Activated T-cell treated with anti-CD3 and anti-CD28 coated beads for 48 hours (primary cell): ENCODE data around the gene IP6K1.
"Not testable (repeated sequence)": the region's sequence is repeated elsewhere in the genome, so short reads cannot be mapped to it uniquely, and the experiment has no call there.

Source experiments
- DNase-seq: peaks from one replicate; pipeline ENCODE4 v3.0.0-alpha.2; 2020; ENCODE audit warnings: low read depth

IP6K1 gene

GRCh38 chr3:49763981-49764380, 22.4 kb downstream of the IP6K1 start:
- DNase-seq: no peak

- DNase-seq: no peak
Observed at GRCh38 chr3:49761661-49762060, 24.7 kb downstream of the IP6K1 start.

DNA sequence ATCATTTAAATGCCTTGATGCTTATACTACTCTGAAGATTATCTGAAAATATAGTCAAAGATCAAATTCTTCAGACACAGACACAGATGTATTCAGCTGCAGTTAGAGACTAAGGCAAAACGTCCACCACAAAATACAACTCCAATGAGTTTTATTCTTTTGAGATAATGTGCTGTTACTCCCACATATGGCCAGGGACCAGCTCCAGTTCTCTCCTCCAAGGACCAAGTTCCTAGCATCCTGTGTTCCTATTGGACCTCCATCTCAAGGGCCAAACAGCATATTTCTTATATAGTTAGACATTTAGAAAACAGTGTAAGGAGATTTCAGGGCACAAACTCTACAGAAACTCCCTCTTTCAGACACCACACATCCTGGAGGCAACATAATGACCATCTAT, 27.1 kb downstream of the IP6K1 start:
- DNase-seq: no peak

DNA sequence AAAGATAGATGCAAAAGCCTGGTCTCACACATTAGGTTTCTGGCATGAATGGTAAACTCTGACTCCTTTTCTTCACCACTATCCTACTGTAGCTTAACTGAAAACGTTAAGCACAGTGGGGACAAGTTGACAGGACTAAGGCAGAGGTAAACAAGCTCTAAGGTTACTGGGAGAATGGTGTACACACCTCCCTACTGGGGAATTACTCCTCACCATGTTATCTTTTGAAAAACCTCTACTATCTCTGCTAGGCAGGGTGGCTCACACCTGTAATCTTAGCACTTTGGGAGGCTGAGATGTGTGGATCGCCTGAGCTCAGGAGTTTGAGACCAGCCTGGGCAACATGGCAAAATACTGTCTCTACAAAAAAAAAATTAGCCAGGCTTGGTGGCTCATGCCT, 29.1 kb downstream of the IP6K1 start:
- no peak for DNase-seq

DNA sequence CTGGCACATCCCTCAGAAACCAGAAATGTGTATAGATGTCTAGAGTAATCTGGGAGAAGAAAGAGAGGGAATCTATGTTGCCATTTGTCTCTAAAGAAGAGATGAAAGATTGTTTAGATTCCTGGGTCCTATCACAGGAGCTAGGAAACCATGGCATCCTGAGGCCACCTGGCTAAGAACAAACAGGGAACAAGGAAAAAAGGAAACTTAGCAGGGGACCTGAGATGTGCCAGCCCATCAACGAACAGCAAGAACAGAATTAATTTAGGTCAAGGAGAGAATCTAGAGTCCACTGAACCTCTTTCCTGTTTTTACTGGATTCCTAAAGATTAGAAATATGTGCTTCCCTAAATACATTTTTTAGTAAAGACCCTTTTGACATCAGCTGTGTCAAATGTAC, 30.3 kb downstream of the IP6K1 start:
- DNase-seq: no peak

- DNase-seq: no peak
Observed at GRCh38 chr3:49754536-49754935, 31.8 kb downstream of the IP6K1 start.

- DNase-seq: no peak
Observed at GRCh38 chr3:49751501-49751900, 34.8 kb downstream of the IP6K1 start.

DNA sequence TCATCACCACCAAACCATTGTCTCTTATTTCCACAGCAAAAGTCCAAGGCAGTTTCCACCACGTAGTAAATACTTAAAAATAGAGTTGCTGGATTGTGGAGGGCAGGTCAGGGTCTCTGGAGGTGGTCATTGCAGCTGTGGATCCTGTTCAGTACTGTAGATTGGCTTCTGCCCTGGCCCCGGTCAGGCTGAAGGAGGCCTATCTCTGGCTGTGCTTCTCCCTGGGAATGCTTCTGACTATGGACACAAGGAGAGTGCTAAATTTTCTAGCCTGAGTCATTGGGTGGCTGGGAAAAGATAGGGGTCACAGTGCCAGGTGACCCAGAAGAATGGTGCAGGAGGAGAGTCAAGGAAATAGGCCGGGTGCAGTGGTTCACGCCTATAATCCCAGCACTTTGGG, 36.3 kb downstream of the IP6K1 start:
- no peak for DNase-seq

DNA sequence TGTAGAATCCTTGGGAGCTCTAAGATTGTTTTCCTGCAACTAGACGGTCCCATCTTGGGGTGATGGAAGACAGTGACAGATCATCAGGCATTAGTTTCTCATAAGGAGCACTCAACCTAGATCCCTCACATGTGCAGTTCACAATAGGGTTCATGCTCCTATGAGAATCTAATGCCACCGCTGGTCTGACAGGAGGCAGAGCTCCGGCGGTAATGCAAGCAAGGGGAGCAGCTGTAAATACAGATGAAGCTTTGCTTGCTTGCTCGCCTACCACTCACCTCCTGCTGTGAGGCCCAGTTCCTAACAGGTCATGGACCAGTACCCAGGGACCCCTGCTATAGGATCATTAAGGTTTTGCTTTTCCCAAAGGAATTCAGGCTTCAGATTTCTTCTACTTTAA, 37.5 kb downstream of the IP6K1 start:
- DNase-seq: not testable (repeated sequence)

GRCh38 chr3:49747792-49748480, 38.4 kb downstream of the IP6K1 start:
- DNase-seq: no peak

DNA sequence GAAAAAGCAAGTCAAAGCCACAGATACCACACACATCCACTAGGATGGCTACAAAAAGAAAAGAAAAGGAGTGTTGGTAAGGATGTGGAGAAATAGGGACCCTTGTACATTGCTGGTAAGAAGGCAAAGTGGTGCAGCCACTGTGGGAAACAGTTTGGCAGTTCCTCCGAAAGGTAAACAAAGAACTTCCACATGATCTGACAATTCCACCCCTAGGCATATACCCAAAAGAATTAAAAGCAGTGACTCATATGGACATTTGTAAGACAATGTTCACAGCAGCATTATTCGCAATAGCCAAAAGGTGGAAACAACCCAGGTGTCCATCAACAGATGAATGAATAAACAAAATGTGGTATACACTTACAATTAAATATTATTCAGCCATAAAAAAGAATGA, 40.4 kb downstream of the IP6K1 start:
- DNase-seq: no peak

GRCh38 chr3:49740427-49740826, 45.9 kb downstream of the IP6K1 start:
- DNase-seq: no peak

- DNase-seq: no peak
Observed at GRCh38 chr3:49738067-49738713, 48.2 kb downstream of the IP6K1 start.

DNA sequence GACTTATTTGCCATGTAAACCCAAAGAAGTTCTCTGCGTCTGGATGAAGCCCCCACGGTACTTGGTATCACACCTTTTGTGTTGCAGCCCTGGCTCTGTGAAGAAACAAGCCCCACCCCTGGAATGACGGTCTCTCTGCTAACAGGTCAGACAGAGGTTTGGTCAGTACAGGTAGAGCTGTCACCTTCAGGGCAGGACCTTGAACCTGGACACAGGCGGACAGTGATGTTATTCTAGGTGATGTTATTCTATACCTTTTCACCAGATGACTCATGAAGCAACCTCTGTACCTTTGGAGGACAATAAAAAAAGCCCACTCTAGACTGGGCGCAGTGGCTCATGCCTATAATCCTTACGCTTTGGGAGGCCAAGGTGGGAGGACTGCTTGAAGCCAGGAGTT, 51.6 kb downstream of the IP6K1 start:
- no peak for DNase-seq

GRCh38 chr3:49733551-49733950, 52.8 kb downstream of the IP6K1 start:
- no peak for DNase-seq

GRCh38 chr3:49732597-49732996, 53.7 kb downstream of the IP6K1 start:
- no peak for DNase-seq

- no peak for DNase-seq
Observed at GRCh38 chr3:49729966-49730609, 56.3 kb downstream of the IP6K1 start.

- no peak for DNase-seq
Observed at GRCh38 chr3:49727924-49728361, 58.4 kb downstream of the IP6K1 start.

- no peak for DNase-seq
Observed at GRCh38 chr3:49727154-49727923, 59.0 kb downstream of the IP6K1 start.

GRCh38 chr3:49725906-49726681, 60.2 kb downstream of the IP6K1 start:
- DNase-seq: no peak

- no peak for DNase-seq
Observed at GRCh38 chr3:49724586-49724985, 61.8 kb downstream of the IP6K1 start.
